NCI-H1417 treated with DMSO at 0.1 percent for 48 hours (cell line): ENCODE data around the gene GSG1.

Experiments
- DNase-seq: peaks from one replicate; lab custom pipeline; 2025; lab: John Stamatoyannopoulos, UW

GSG1 gene

DNA sequence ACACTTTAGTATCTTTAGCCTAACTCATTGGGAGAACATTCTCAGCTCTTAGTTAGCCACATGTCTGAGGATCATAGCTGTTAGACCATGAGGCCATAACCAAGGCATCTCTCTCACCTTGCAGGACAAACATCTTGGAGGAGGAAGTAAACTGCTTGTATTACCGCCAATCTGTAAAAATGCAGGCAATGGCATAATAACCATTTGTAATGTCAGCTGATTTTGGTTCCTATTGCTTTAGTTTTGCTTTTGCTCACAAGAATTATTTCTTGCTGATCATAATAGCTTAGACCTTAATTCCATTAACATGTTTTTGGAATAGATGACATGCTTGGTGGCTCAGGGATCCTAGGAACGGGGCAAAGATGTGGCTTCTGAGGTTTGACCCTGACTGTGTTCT lies 16.4 kb upstream of the GSG1 start:
- no peak for DNase-seq

DNA sequence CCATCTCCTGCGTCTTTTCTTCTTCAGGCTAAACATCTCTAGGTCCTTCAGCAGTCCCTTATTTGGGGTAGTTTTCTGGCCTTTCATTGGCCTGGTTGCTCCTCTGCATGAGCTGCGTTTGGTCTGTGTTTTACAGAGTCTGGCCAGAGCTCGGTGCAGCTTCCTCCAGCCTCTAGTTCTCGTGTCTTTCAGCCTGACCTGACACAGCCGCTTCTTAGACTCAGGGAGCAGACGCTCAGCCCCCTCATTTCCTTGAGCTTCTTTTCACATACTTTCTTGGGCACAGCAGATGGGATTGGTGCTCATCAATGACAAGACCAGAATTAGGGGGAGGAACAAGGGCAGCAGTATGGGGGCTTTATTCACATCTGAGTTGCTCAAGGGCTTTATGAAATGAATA lies 13.6 kb upstream of the GSG1 start:
- DNase-seq = no peak

DNA sequence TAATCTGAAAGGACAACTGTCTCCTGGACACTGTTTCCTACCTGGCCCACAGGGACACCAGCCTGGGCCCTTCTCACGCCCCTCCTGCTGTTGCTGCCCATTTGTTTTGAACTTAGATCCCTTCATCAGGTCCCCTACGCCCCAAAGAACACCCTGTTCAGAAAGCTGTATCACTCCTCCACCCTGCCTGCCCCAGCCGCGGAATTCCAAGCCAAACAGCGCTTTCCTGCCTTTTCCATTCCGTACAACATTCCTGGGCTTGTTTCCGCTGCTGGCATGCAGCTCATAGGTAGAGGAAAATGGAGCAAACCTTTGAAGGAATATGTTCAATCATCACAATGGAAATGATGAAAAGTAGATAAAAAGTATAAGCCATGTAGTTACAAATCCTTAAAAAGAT lies 12.8 kb upstream of the GSG1 start:
- DNase-seq = no peak

DNA sequence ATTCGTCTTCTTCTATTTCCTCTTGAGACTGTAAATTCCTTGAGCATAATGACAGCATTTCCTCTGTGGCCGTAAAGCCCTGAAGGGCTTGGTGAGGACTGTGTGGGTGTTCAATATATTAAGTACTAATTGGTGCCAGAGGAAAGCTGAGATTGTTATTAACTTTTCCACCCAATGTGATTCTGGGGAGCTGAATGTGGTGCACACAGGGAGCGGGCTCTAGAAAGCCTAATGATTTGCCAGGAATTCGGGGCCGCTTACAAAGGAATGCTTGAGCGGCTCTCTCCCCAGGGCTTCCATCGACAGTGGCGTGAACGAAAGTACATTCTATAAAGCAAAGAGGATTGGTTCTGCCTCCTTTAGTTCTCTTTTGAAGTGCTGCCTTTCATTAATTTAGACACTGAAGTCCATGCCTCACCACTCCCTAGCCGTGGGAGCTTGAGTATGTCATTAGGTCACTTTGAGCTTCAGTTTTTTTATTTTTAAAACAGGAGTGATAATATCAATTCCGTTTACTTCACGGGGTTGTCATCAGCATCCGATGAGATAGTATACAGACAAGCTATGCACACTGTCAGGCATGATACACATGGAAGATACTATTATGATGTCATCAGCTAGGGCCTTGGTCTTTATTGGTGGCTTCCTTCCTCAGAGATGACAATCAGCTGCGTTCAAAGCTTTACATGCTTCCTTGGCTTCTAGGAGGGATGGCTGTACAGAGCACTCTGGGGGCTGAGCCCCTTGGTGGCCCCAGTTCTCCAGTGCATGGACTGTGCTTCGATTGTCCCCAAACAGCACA lies 11.0 kb upstream of the GSG1 start:
- DNase-seq = no peak

GRCh38 chr12:13112968-13113367 lies 9.5 kb upstream of the GSG1 start:
- no peak for DNase-seq

DNA sequence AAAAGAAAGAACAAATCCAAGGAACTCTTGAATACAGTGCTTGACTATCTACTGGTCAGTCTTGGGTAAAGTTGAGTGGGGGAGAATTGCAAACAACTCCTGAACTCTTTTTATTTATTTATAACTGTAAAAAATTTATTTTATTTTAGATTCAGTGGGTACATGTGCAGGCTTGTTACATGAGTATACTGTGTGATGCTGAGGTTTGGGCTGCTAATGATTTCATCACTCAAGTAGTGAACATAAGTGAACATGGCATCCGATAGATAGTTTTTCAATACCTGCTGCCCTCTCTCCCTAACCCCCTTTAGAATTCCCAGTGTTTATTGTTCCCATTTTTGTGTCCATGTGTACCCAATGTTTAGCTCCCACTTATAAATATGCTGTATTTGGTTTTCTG lies 3.2 kb upstream of the GSG1 start:
- DNase-seq = no peak

DNA sequence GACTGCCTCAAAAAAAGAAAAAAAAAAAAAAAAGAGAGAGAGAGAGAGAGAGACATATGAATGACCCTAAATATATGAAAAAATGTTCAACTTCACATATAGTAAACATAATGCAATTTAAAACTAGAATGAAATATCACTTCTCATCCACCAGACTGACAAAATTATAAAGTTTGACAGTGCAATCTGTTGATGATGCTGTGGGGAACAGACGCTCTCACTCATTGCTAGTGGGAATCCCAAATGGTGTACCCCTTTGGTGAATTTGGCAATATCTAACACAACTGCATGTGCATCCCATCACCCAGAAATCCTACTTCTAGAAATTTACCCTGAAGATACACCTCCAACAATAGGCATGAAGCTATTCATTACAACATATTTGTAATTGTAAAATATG lies 2.3 kb upstream of the GSG1 start:
- no peak for DNase-seq

DNA sequence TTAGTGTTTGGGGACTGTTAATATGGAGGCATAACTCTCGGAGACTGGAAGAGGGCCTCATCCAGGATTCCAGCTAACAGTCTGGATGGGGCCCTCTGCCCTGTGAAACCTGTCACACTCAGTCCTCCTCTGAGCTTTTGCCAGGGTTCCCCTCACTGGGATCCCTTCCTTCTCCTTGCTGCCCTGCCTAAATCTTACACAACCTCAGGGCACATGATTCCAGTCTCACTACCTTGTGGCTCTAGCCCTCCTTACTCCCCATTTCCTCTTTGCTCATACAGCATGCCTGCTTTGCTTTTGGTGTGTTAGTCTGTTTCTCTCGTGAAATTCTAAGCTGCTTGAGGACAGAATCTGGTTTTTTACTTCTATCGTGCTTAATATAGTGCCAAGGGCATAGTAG lies 942 bp upstream of the GSG1 start:
- no peak for DNase-seq

DNA sequence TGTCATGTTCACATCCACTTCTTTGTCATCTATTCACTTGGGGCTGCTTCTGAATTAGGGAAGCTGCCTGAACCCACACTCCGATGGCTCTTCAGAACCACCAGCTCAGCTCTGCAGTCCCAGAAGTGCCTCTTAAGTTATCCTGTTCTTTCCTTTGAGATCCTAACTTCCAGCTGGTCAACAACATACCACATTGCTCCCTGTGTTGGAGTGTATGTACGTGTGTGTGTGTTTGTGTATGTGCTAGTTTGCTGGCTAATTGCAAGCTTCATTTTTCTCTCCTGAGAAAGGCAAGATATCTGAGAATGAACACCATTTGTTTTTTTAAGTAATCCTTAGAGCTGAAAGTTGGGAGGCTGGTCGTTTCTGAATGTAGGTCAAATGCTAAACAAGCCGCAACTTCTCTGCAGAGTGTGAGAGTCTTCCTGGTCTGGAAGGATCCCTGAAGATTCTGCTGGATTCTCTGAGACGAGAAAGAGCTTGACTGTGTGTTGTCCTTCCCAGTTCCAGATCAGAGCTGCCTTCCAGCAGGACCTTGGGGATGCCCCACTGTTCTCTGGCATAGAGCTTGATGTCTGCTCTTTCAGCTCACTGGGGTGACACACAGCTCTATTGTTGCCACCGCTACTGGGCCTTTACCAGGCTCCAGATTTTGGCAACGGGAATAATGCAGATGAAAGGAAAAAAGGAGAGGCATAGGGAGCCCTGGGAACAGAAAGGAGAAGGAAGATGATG lies 839 bp downstream of the GSG1 start:
- no peak for DNase-seq

DNA sequence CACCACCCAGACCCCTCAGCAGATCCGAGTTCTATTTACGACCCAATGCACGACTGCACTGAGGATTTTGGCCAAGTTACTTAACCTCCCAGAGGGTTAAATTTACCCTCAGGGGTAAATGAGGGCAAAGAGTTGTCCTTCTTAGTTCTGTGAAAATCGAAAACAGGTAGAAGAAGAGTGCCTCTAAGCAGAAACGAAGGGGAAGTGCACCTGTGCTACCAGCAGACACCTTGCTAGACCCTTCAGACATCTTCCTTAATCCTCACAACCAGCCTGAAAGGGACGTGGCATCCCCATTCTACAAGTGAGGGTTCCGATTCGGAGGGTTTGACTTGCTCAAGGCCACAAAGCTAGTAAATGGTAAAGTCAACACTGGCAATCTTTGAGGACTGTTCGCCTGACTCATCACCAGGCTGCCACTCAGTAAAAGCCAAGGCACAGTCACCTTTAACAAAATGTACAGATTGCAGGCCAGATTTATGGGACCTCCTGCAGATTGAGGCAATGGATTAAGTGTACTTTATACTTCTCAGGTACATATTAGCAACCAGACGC lies 1.6 kb downstream of the GSG1 start:
- peak; percentile 38 for DNase-seq

DNA sequence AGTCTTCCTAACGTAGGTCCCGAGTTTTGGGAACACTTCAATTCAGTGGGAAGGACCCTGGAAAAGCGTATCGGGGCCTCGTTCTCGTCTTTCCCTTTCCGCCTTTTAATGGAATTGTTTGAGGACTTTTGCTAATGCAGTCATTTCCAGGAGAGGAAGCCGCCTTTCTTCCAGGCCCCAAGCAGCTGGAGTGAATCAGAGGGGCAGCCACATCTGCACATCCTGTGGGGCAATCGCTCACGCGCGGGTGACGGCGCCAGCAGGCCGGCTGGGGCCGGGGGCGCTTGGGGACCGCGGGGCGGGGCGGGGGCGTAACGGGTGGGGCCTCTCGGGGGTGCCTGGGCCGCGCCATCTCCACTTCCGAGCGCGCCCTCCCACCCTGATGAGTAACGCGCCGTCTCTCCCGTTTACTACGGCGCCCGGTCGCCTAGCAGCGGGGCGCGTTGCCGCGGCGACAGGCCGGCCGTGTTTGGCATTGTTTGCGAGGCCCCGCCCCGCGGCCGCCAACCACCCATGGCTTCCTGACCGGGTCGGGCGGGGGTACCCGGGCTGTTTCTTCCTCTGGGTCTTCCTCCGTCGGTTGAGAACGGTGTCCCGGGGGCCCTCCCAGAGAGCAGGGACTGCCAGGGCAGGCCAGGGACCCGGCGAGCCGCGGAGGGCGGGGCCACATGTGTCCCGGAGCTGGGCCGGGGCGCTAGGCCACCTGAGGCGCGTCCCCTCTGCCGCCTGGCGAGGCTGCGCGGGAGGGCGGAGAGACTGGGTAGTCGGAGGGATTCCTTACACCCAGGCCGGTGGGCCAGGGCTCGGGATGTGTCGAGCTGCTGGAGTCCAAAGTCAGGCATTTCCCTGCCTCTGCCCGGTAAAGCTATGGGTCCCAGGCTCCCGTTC lies 2.3 kb downstream of the GSG1 start:
- DNase-seq = peak; percentile 81

GRCh38 chr12:13100605-13100881 lies 2.9 kb downstream of the GSG1 start:
- DNase-seq = no peak

GRCh38 chr12:13099844-13100604 lies 3.4 kb downstream of the GSG1 start:
- DNase-seq = peak; percentile 6

DNA sequence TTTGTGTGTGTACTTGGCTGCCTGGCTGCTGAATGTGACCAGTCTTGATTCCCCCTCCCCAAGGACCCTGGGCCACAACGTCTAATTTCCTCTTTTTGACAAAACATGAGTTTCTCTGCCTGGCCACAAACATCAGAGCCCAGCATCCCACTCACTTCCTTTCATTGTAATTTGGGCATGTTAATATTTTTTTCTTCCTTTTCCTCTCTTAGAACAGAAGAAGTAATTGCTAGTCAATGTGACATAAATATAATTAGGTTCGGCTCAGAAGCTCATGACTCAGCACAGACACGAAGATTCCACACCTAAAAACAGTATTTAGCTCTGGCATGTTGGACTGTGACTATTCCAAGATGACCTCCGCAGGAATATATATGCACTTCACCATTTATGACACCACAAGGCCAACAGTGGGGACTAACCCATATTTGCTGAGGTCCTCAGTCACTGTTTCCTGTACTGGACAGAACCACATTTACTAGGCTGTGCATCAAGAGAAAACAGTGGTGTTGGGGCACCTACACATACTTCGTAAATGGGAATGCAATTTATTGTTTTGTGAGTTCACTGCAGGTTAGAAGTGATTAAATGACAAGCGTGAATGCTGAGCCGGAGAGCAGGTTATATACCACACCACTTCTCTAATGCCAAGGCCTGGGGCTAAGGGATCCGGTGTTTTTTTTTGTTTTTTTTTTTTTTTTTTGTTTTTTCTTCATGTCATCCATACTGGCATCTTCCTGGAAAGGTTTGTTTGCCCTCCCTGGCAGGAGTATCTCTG lies 4.2 kb downstream of the GSG1 start:
- DNase-seq = no peak

DNA sequence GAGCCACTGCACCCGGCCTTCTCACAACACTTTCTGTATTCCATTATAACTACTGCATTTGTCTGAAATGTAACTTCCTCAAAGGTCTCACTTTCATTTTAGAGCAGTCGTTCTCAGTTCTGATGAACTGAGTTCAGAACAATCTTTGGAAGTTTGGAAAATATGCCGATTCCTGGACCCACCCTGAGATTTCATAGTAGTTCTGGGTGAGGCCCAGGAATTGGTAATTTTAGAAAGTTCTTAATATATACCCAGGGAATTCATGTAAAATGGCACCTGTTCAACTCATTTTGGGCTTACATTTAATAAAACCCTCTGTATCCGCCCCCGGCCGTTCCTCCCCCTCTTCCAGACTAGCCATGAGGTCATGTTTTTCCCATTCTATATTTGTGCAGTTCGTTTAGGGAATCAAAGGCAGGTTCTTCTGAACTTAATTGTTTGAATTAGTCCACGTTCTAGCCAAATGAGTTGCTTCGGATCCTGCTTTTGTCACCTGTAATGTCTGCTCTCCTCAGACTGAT lies 5.9 kb downstream of the GSG1 start:
- DNase-seq = no peak

- no peak for DNase-seq
Measured at GRCh38 chr12:13095266-13095995, 8.0 kb downstream of the GSG1 start.

- no peak for DNase-seq
Measured at GRCh38 chr12:13094367-13094766, 9.1 kb downstream of the GSG1 start.

GRCh38 chr12:13093848-13094220 lies 9.6 kb downstream of the GSG1 start:
- DNase-seq = no peak

DNA sequence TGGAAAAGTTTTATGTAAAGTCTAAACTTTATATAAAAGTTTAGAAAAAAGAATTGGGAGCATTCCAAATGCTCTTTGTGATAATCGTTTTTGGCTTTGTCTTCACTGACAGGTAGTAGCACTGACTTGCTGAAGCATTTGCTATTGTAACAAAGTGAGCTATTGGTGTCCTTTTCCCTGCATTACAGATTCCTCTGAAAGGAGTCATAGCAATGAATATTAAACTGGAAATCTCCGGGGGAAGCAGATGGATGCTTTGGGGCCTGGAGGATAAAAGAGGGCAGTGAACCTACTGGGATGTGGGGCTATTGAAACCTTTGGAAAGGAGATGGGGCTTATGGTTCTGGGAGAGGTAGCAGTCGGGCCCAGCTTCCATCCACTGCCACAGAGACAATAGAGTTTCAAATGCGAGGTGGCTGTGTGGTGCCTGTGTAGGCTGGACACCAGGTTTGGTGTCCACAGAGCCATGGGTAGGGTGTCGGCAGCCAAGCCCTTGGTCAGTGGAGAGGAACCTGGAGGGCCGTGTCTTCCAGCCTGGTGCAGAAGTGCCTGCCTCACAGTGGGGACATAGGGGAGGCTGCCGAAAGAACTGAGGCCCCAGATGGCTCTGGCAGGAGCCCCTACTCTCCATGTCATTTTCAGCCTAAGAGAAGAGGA lies 10.1 kb downstream of the GSG1 start:
- no peak for DNase-seq

- no peak for DNase-seq
Measured at GRCh38 chr12:13091832-13092231, 11.6 kb downstream of the GSG1 start.
